Non-pigmented ciliary epithelial cell (primary cell): Measurements from ENCODE around the gene KIF26B.

ENCODE experiments used
- DNase-seq: peaks from one replicate; pipeline ENCODE4 v3.0.0-alpha.2; 2010; ENCODE audit warnings: low read depth

KIF26B gene

DNA sequence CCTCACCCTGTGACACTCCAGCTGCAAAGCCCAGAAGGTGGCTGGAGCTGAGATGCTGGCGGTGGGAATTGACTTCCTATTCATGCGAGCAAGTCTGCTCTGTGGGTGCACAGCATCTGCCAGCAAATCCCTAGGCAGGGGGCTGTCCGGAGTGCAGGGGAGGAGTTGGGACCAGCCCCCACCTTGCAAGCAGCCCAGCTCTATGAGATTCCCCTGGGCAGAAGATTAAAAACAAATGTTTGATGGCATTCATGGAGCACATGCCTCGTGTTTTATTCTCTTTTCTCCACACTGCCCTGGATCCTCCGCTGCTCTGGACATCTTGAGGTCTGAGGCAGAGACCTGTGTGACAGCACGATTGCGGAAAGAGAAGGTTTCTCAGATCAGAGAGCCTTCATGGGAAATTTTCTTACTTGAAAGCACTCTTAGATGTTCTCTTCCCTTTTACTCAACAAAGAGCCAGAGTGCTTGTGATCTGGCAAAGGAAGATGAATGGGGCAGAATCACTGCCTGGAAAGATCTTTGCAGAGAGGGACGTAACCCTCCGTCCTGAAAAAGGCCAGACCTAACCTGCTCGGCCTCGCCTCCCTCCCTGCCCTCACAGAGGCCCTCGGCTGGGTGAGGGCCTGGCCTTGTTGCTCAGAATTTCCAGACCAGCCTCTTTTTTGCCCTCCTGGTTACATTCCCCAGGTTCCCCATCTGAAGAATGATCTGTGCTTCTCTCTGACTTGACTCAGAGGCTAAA is 597.1 kb downstream of the KIF26B start:
- no peak for DNase-seq

DNA sequence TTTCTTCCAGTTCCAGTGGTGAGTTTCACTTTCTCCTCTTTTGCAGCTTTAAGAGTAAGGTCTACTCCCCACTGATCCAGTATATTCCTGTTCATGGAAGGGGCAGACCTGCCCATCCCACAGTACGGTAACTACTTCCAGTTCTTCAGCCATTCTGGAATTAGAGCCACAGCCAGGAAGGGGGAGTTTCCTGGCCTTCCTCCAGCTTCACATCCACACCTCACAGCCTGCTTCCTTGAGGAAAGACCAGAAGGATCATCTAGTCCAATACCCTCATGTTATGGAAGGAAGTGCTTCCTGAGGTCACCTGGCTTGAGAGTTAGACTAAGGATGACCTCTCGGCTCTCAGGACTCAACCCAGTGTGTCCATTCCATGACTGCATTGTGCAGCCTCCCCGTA is 597.8 kb downstream of the KIF26B start:
- no peak for DNase-seq

DNA sequence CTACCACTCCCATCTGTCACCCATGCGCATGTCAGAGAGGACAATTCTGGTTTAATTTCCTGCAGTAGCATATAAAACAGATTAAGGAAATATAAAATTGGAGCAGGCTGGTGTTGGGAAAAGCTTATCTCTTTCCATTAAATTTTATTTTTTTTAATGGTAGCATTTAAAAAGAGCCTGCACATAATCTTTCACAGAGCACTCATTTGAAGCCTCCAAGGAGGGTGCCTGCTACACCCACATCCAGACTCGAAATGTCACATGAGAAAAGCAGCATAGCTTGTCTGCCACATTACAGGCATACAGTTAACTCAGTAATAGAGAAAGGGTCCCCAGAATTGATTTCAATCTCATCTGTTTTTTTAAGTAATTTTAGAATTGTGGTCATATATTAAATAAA is 599.0 kb downstream of the KIF26B start:
- no peak for DNase-seq

DNA sequence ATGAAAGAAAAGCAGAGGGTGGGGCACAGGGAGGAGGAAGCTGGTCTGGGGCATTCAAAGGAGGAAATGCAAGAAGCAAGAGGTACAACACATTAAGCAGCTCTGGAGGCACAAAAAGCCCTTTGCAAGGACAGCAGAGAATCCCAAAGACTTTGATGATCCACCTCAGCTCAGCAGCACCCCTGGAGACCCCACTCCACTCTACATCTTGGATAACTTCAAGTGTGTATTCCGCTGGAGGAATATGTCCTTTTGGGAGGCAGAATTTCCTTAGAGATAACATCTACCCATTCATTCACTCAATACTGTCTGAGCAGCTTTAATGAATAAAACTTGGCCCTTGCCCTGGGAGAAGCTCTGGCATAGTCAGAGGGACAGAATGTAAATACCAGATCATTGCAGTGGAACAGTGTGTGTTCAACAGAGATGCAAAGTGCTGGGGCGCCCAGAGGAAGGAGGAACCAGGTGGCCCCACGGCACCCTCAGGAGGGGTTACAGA is 599.7 kb downstream of the KIF26B start:
- DNase-seq = no peak
